Mucosa of stomach (tissue), 1 donor: ENCODE results near the gene ZSCAN18.
"Not testable (repeated sequence)": the region's sequence is repeated elsewhere in the genome, so short reads cannot be mapped to it uniquely, and the experiment has no call there.

Source experiments
- H3K27me3 ChIP-seq: one replicate; pipeline ENCODE4 v1.7.0; 2013; ENCODE audit warnings: mild to moderate bottlenecking, low read length; ENCODE audit not compliant: control insufficient read depth, insufficient read depth
- H3K36me3 ChIP-seq: one replicate; pipeline ENCODE4 v1.7.0; 2013; ENCODE audit warnings: low read length; ENCODE audit not compliant: control insufficient read depth, insufficient read depth
- H3K4me1 ChIP-seq: one replicate; pipeline ENCODE4 v1.7.0; 2013; ENCODE audit warnings: mild to moderate bottlenecking, low read length; ENCODE audit not compliant: control insufficient read depth, insufficient read depth
- H3K4me3 ChIP-seq: one replicate; pipeline ENCODE4 v1.7.0; 2013; ENCODE audit warnings: low read length
- H3K9ac ChIP-seq: one replicate; pipeline ENCODE4 v1.7.0; 2013; ENCODE audit warnings: mild to moderate bottlenecking, low read length, moderate library complexity
- H3K9me3 ChIP-seq: one replicate; pipeline ENCODE4 v1.7.0; 2013; ENCODE audit warnings: mild to moderate bottlenecking, low read length, moderate library complexity; ENCODE audit not compliant: control insufficient read depth
- donor health status: Pancreatic carcinoma.

ZSCAN18 gene

GRCh38 chr19:58097781-58098681 is at the start of gene ZSCAN18:
ZSCAN18 (minus strand) TSS chr19:58098231; CDS start chr19:58090267, 7,964 bp downstream.
- peak within 1 kb of the TSS; percentile 59 for H3K4me3 ChIP-seq
- no peaks in the 10 kb centered on the region for H3K27me3 ChIP-seq
- H3K9ac ChIP-seq, result peak within 1 kb of the TSS; percentile 75
- no peaks in the 10 kb centered on the region for H3K9me3 ChIP-seq
- H3K36me3 ChIP-seq, result no peaks in the 10 kb centered on the region
- peaks cover 7% of the 10 kb centered on the region for H3K4me1 ChIP-seq

DNA sequence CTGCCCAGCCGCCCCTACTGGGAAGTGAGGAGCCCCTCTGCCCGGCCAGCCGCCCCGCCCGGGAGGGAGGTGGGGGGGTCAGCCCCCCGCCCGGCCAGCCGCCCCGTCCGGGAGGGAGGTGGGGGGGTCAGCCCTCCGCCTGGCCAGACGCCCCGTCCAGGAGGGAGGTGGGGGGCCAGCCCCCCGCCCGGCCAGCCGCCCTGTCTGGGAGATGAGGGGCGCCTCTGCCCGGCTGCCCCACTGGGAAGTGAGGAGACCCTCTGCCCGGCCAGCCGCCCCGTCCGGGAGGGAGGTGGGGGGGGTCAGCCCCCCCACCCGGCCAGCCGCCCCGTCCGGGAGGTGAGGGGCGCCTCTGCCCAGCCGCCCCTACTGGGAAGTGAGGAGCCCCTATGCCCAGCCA is 49.4 kb upstream of the ZSCAN18 start:
- H3K4me1 ChIP-seq, result peaks cover 10% of the 10 kb centered on the region
- not testable (repeated sequence) for H3K27me3 ChIP-seq, H3K9me3 ChIP-seq, H3K9ac ChIP-seq, H3K36me3 ChIP-seq, H3K4me3 ChIP-seq

DNA sequence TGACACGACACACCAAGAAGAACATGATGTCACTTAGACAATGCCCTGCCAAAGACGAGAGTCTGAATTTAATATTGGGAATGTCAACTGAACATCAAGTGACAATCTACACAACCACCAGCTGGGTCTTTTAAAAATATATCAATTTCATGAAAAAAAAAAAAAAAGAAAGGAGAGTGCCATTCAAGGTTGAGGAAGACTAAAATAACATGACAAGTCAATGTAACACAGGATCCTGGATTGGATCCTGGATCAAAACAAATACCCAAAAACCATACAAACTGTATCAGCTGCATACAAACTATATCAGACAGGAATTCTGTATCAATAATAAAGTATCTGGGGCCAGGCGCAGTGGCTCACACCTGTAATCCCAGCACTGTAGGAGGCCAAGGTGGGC is 47.8 kb upstream of the ZSCAN18 start:
- no peak overlapping the region for H3K9ac ChIP-seq
- no peak overlapping the region for H3K4me3 ChIP-seq
- no peaks in the 10 kb centered on the region for H3K36me3 ChIP-seq
- H3K27me3 ChIP-seq, result no peaks in the 10 kb centered on the region
- H3K9me3 ChIP-seq, result no peaks in the 10 kb centered on the region
- peaks cover 8% of the 10 kb centered on the region for H3K4me1 ChIP-seq

DNA sequence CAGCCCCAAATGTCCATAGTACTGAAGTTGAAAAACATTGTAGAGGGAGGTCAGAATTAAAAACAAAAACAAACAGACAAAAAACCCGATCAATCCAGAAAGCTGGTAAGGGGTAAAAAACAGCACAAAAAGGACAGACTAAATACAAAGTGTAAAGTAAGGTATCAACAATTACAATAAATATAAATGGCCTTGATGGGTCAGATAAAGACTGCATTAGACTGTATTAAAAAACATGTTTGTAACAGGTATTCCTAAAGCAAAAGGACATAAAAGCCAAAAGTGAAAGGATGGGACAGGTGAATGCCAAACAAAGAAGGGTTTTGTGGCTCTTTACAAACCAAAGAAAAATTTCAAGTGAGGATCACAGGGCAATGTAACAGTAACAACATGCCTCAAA is 36.2 kb upstream of the ZSCAN18 start:
- Histone ChIP-seq H3K9ac (no peak overlapping the region), H3K36me3 (peaks cover 19% of the 10 kb centered on the region), H3K4me3 (no peak overlapping the region), H3K9me3 (peaks cover 37% of the 10 kb centered on the region), H3K4me1 (no peaks in the 10 kb centered on the region), H3K27me3 (no peaks in the 10 kb centered on the region)

DNA sequence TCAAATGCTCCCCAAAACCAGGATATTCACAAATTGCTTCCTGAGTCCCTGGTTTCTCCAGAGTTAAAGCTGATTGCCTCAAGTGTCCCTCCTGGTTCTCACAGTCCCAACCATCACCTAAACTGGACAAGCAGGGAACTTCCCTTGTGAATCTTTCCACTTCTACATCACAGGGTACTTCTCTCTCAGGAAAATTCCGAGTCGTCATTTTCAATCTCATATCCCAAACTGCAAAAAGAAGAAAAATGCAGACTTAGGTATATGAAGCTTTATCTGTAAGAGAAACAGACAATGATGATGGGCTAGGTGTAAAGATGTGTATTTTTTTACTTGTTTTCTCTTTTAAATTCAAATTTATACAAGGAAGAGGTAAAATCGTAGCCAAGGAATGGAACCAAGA is 31.3 kb upstream of the ZSCAN18 start:
- Histone ChIP-seq H3K27me3 (no peaks in the 10 kb centered on the region), H3K4me1 (no peaks in the 10 kb centered on the region), H3K36me3 (peaks cover 10% of the 10 kb centered on the region), H3K4me3 (no peak overlapping the region), H3K9me3 (peaks cover 65% of the 10 kb centered on the region), H3K9ac (no peak overlapping the region)

GRCh38 chr19:58128041-58128685 is 30.1 kb upstream of the ZSCAN18 start:
- Histone ChIP-seq H3K4me3 (no peak overlapping the region), H3K9me3 (peaks cover 59% of the 10 kb centered on the region), H3K27me3 (no peaks in the 10 kb centered on the region), H3K36me3 (peaks cover 10% of the 10 kb centered on the region), H3K4me1 (no peaks in the 10 kb centered on the region), H3K9ac (no peak overlapping the region)

DNA sequence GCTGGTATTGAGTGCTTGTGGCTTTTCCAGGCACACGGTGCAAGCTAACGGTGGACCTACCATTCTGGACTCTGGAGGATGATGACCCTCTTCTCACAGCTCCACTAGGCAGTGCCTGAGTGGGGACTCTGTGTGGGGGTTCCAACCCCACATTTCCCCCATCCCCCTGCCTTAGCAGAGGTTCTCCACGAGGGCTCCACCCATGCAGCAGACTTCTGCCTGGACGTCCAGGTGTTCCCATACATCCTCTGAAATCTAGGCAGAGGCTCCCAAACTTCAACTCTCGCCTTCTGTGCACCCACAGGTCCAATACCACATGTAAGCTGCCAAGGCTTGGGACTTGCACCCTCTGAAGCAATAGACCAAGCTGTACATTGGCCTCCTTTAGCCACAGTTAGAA is 25.3 kb upstream of the ZSCAN18 start:
- Histone ChIP-seq H3K27me3 (no peaks in the 10 kb centered on the region), H3K9ac (no peak overlapping the region), H3K4me1 (no peaks in the 10 kb centered on the region), H3K9me3 (peaks cover 35% of the 10 kb centered on the region), H3K36me3 (no peaks in the 10 kb centered on the region), H3K4me3 (no peak overlapping the region)

DNA sequence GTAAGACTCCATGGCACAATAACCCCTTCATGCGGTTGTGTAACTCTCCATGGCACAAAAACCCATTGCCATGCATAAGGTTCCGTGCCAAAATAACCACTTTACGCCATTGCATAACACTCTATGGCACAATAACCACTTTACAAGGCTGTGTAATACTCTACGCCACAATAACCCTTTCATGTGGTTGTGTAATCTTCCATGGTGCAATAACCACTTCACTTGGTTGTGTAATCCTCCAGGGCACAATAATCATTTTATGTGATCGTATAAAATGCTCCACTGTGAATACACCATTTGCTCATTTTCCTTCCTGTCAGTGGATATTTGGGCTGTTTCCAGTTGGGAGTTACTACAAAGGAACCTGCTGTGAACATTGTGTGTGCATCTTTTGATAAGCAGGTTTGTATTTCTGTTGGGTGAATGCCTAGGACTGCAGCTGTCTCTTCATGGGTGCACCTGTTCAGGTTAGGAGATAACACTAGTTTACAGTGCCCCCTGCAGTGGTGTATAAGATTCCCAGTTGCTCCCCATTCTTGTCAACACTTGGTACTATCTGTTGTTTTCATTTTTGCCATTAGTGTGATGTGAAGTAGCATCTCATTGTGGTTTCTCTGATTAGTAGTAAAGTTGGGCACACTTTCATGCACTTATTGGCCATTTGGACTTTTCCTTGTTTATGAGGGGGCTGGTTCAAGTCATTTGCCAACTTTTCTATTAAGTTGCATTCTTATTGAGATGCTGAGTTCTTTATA is 21.1 kb upstream of the ZSCAN18 start:
- H3K27me3 ChIP-seq, result no peaks in the 10 kb centered on the region
- H3K4me3 ChIP-seq, result no peak overlapping the region
- H3K9ac ChIP-seq, result no peak overlapping the region
- no peaks in the 10 kb centered on the region for H3K4me1 ChIP-seq
- no peaks in the 10 kb centered on the region for H3K36me3 ChIP-seq
- H3K9me3 ChIP-seq, result no peaks in the 10 kb centered on the region

- no peaks in the 10 kb centered on the region for H3K36me3 ChIP-seq
- no peaks in the 10 kb centered on the region for H3K27me3 ChIP-seq
- H3K9ac ChIP-seq, result no peak overlapping the region
- no peak overlapping the region for H3K4me3 ChIP-seq
- no peaks in the 10 kb centered on the region for H3K4me1 ChIP-seq
- no peaks in the 10 kb centered on the region for H3K9me3 ChIP-seq
Measured at GRCh38 chr19:58117841-58118575, 20.0 kb upstream of the ZSCAN18 start.

GRCh38 chr19:58108546-58108817 is 10.5 kb upstream of the ZSCAN18 start:
- Histone ChIP-seq H3K4me1 (no peaks in the 10 kb centered on the region), H3K4me3 (no peak overlapping the region), H3K9ac (no peak overlapping the region), H3K9me3 (no peaks in the 10 kb centered on the region), H3K27me3 (no peaks in the 10 kb centered on the region), H3K36me3 (no peaks in the 10 kb centered on the region)

- Histone ChIP-seq H3K36me3 (no peaks in the 10 kb centered on the region), H3K4me3 (no peak overlapping the region), H3K4me1 (no peaks in the 10 kb centered on the region), H3K9ac (no peak overlapping the region), H3K9me3 (no peaks in the 10 kb centered on the region), H3K27me3 (no peaks in the 10 kb centered on the region)
Measured at GRCh38 chr19:58107778-58108545, 9.9 kb upstream of the ZSCAN18 start.
